AG09309 (cell line): ENCODE measurements around the gene SLC6A17.

Source experiments
- DNase-seq: peaks from one replicate; pipeline ENCODE4 v3.0.0-alpha.2; 2010; ENCODE audit warnings: low read depth
- H3K4me3 ChIP-seq: 2 replicates; pipeline ENCODE4 v1.5.1; 2011; ENCODE audit warnings: mild to moderate bottlenecking, low read depth, low read length, moderate library complexity; ENCODE audit not compliant: control insufficient read depth
- TF ChIP-seq, protein P1 (sequence below): IDR thresholded peaks from 2 replicates; pipeline ENCODE4 v1.5.1; 2011; ENCODE audit warnings: mild to moderate bottlenecking, low read depth, low read length, inconsistent platforms; ENCODE audit not compliant: insufficient read depth, control insufficient read depth; ENCODE audit errors: missing control alignments

The SLC6A17 gene

DNA sequence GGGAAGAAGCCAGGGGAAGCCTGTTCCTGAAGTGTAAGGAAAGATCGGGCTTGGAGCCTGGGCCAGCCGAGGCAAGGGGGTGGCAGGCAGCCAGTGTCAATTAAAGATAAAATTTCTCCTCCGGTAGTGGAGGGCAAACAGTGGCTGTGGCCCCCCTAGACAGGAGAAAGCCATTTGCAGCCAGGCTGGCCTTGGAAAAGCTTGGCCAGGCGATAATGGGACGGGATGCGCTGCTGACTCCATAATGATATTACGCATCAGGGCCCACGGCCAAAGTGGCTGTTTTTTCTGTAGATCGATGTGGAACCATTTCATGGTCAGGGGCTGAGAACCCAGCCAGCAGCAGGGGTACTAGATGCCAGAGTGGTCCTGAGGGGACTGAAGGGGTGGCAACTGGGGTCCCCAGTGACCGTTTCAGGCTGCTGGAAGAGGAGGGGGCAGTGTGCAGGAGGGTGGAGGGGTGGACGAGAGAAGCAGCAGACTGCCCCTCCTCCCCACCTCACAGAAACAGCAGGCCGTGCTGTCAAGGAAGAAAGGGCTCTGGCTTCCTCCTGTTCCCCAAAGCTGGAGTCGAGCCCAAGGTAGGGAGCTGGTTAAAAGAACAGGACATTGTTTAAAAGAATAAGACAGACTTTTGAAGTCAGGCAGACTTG is 85.0 kb downstream of the SLC6A17 start:
- TF ChIP-seq, protein P1, sequence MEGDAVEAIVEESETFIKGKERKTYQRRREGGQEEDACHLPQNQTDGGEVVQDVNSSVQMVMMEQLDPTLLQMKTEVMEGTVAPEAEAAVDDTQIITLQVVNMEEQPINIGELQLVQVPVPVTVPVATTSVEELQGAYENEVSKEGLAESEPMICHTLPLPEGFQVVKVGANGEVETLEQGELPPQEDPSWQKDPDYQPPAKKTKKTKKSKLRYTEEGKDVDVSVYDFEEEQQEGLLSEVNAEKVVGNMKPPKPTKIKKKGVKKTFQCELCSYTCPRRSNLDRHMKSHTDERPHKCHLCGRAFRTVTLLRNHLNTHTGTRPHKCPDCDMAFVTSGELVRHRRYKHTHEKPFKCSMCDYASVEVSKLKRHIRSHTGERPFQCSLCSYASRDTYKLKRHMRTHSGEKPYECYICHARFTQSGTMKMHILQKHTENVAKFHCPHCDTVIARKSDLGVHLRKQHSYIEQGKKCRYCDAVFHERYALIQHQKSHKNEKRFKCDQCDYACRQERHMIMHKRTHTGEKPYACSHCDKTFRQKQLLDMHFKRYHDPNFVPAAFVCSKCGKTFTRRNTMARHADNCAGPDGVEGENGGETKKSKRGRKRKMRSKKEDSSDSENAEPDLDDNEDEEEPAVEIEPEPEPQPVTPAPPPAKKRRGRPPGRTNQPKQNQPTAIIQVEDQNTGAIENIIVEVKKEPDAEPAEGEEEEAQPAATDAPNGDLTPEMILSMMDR, result no peak
- no peak overlapping the region for H3K4me3 ChIP-seq
- no peak for DNase-seq

GRCh38 chr1:110235834-110236682 is 85.8 kb downstream of the SLC6A17 start:
- TF ChIP-seq, protein P1, result no peak
- H3K4me3 ChIP-seq, result no peak overlapping the region
- DNase-seq, result peak; percentile 83

DNA sequence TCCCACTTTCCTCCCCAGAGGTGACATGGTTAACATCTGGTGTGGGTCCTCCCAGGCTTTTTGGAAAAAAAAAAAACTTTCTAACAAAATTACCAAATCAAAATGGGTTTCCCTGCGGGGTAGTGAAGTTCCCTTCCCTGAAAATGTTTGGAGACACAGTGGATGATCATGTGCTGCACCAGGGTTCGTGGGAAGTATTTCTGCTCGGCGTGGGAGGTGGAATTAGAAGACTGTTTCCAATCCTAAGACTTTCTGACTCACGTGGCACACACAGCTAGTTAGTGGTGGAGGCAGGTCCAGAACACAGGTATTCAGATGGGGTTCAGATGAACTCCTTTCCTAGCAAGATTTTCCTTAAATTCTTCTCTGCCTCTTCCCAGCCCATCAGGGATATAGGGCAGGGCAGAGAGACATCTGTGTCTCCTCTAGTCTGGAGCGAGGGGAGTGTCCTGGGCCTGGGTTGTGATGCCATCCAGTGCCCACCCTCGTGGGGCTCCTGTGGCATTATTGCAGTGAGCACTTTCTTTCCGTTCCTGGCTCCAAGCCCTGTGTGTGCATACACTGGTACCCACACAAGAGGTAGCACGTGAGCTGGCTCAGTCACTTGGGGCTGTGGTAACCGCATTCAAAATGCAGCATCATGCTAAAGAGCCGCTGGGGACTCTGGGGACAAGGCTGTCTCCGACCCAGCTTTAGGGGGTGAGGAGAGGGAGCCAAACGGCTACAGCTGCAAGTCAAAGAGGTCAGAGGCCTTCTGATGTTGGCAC is 87.3 kb downstream of the SLC6A17 start:
- no peak for DNase-seq
- H3K4me3 ChIP-seq, result no peak overlapping the region

DNA sequence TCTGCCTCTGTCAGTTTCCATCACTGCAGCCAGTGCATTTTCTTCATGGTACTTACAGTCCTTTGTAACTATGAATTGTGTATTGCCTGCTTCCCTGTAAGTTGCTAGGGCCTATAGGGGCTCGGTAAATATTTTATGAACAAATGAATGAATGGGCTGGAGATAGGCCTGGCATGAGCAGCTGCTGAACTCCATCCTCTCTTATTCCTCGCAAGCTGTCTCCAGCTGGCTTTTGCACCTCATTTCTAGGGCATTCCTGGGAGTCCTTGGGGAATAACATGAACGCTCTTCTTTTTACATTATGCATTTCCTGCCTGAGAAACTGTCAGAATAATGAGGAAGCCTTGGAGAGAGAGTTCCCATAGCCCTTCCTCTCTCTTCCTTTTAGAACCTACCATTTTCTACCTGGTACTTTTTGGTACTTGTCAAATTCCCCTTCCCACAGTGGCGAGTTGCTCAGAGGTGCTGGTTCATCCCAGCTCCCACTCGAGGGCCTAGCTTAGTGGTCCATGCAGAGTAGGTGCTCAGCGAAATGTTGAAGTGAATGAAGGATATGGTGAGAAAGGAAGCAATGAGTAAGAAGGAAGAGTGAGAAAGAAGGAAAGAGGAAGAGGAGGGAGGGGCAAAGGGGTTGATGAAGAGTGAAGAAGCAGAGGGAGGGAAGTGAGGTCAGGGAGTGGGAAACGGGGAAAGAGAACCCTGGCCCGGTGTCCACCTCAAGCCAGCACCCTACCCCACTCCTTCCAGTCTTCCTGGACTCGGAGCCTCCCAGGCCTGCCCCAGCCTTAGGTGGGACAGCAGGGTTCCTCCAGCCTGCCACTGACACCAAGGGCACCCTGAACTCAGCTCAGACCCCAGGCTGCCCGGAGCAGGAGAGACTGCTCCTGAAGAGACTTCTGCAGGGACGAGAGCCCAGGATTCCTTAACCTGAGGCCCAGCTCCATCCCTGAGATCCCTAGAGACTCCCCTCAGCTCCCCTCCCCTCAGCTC is 89.4 kb downstream of the SLC6A17 start:
- TF ChIP-seq, protein P1, result no peak
- no peak for DNase-seq
- H3K4me3 ChIP-seq, result no peak overlapping the region

More for the DNA sequence above, 87.3 kb downstream of the SLC6A17 start:
- TF ChIP-seq, protein P1, result no peak

DNA sequence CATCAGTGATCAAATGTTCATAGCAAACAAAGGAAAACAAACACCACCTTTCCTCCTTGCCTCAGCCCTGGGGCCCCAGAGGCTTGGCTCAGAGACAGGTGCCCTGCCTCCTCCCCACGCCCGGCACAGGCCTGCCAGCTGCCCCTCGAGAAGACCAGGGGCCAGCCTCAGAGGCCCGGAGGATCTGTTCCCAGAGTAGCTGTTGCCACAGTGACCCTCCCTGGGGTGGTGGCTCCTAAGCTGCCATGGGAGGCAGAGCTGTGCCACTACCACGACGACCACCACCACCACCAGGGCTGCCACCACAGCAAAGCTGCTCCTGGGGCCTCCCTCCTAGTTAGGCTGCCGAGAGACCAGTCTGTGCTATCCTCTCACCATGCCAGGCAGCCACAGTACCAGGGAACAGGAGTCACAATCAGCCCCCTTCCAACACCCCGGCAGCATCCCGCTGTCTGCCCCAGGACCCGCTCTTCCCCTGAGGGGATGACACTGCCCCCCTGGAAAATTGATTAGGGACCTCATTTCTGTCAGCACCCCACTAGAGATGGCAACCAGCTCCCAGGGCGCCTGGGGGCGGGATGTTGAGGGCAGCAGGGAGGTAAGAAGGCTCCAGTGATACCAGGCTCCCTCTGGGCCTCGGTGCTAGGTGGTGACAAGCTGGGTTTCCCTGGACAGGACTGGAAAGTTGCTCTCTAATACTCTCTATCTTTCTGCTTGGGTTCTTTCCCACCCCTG is 90.3 kb downstream of the SLC6A17 start:
- no peak for DNase-seq
- TF ChIP-seq, protein P1, result no peak
- H3K4me3 ChIP-seq, result no peak overlapping the region

DNA sequence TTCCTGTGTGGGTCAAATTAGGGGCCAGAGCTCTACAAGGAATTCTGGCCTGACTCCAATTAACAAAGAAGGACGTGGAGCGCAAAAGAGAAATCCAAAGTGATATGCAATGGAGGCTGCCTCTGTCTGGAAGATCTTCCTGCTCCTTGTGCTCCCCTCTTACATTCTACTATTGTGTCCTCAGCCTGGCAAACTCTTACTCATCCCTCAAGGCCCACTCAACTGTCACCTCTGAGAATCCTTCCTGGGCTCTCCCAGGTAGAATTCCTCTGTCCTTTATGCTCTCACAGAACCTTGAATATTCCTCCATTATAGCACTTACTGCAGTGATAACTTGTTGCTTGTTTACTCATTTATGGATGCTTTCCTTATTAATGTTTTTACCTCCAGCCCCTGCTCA is 91.2 kb downstream of the SLC6A17 start:
- TF ChIP-seq, protein P1, result no peak
- H3K4me3 ChIP-seq, result no peak overlapping the region
- DNase-seq, result no peak
